Measurements from ENCODE around the gene ZMYM5.

GRCh38 chr13:19795956-19796355 lies 67.5 kb downstream of the ZMYM5 start:
- TF ChIP-seq CTCF (IDR thresholded peaks at IDR 0.05), result no peak
- no peak for TF ChIP-seq POLR2A (IDR thresholded peaks at IDR 0.05)
- TF ChIP-seq EP300 (IDR thresholded peaks at IDR 0.05), result no peak

All from tibial nerve (tissue), 4 donors.